HG03039 (cell line): Measurements from ENCODE around the gene SCAF1.

ENCODE experiments used
- ATAC-seq: cut with Tn5 transposase; IDR thresholded peaks from one replicate; pipeline ENCODE4 v1.9.1; 2021; ENCODE audit warnings: mild to moderate bottlenecking, moderate library complexity; ENCODE audit not compliant: unreplicated experiment

SCAF1 gene

GRCh38 chr19:49684983-49685553 lies 43.1 kb downstream of the SCAF1 start:
- no peak for ATAC-seq

- ATAC-seq = no peak
Measured at GRCh38 chr19:49685845-49686332, 43.9 kb downstream of the SCAF1 start.

GRCh38 chr19:49686503-49687088 lies 44.6 kb downstream of the SCAF1 start:
- no peak for ATAC-seq

- no peak for ATAC-seq
Measured at GRCh38 chr19:49687150-49687549, 45.1 kb downstream of the SCAF1 start.

- ATAC-seq = no peak
Measured at GRCh38 chr19:49687566-49688316, 45.7 kb downstream of the SCAF1 start.

- no peak for ATAC-seq
Measured at GRCh38 chr19:49688531-49689132, 46.6 kb downstream of the SCAF1 start.

GRCh38 chr19:49689133-49690078 lies 47.4 kb downstream of the SCAF1 start, which contains the start of gene ADM5:
Gene ADM5 (plus strand): TSS chr19:49689594. CDS start chr19:49689838, 244 bp downstream.
- ATAC-seq = no peak

GRCh38 chr19:49690079-49690655 lies 48.2 kb downstream of the SCAF1 start:
- ATAC-seq = no peak

- ATAC-seq = no peak
Measured at GRCh38 chr19:49690656-49691242, 48.7 kb downstream of the SCAF1 start, which contains the start of gene CPT1C. Gene CPT1C (plus strand): TSS chr19:49691116. CDS start chr19:49692253, 1,137 bp downstream.

GRCh38 chr19:49691243-49692146 lies 49.5 kb downstream of the SCAF1 start:
- ATAC-seq = no peak

- ATAC-seq = no peak
Measured at GRCh38 chr19:49692147-49692506, 50.1 kb downstream of the SCAF1 start.

- ATAC-seq = no peak
Measured at GRCh38 chr19:49696115-49696514, 54.1 kb downstream of the SCAF1 start.

- no peak for ATAC-seq
Measured at GRCh38 chr19:49696865-49697264, 54.9 kb downstream of the SCAF1 start.

- ATAC-seq = no peak
Measured at GRCh38 chr19:49699364-49699763, 57.4 kb downstream of the SCAF1 start.

- ATAC-seq = no peak
Measured at GRCh38 chr19:49700563-49700962, 58.6 kb downstream of the SCAF1 start.

GRCh38 chr19:49701271-49701786 lies 59.3 kb downstream of the SCAF1 start:
- no peak for ATAC-seq

GRCh38 chr19:49704888-49705642 lies 63.1 kb downstream of the SCAF1 start:
- ATAC-seq = no peak

GRCh38 chr19:49705919-49706318 lies 63.9 kb downstream of the SCAF1 start:
- no peak for ATAC-seq
